Left ventricle myocardium inferior (tissue), 1 donor: ENCODE data around the gene RAB1B. TPM values are rescaled to one million over a fixed set of nuclear protein-coding genes. Genes with fewer than 3 reads are reported as not detected.

Experiments
- DNase-seq: peaks from one replicate; pipeline ENCODE4 v3.0.0-alpha.2; 2020
- H3K27ac ChIP-seq: fragments of 200-600 bp; replicated peaks from 2 replicates; pipeline ENCODE4 v1.8.0; 2021
- H3K27me3 ChIP-seq: fragments of 200-600 bp; 2 replicates; pipeline ENCODE4 v1.8.0; 2021; ENCODE audit warnings: low read depth
- H3K36me3 ChIP-seq: fragments of 200-600 bp; 2 replicates; pipeline ENCODE4 v1.8.0; 2021
- H3K4me1 ChIP-seq: fragments of 200-600 bp; 2 replicates; pipeline ENCODE4 v1.8.0; 2021
- H3K4me3 ChIP-seq: fragments of 200-600 bp; 2 replicates; pipeline ENCODE4 v1.8.0; 2021; ENCODE audit warnings: mild to moderate bottlenecking, moderate library complexity
- H3K9me3 ChIP-seq: fragments of 200-600 bp; replicated peaks from 2 replicates; pipeline ENCODE4 v1.8.0; 2021
- CTCF ChIP-seq: fragments of 200-600 bp; IDR thresholded peaks from 2 replicates; pipeline ENCODE4 v1.8.0; 2021; ENCODE audit warnings: antibody characterized with exemption, mild to moderate bottlenecking, borderline replicate concordance
- intact Hi-C: fragments of 100-400 bp; cut with micrococcal nuclease; formaldehyde crosslinking; loops from one replicate; pipeline ENCODE4 v1.11.0; 2022
- total RNA-seq: library from RNA; stranded (reverse); fragmentation: NEBNext Ultra II Directional; extraction: Animal tissue kit (Norgen Biotek cat#: 25700); gene quantifications from one replicate; pipeline ENCODE4 v1.2.1, GENCODE V29; 2021
- donor health status: DM: no; HTN: yes; CAD: no; lungs with severe emphysema.

The RAB1B gene
- total RNA-seq, 1 donor from 2014 or later, result 116 TPM

GRCh38 chr11:66326261-66327111 is 58.0 kb downstream of the RAB1B start:
- Histone ChIP-seq H3K4me1 (peaks cover 51% of the 10 kb centered on the region), H3K4me3 (peak overlapping the region; percentile 3), H3K27me3 (no peaks in the 10 kb centered on the region), H3K36me3 (no peaks in the 10 kb centered on the region), H3K27ac (peak overlapping the region; percentile 87), H3K9me3 (no peaks in the 10 kb centered on the region)
- peak; percentile 80 for DNase-seq
- intact Hi-C loops, result no loop called here
- no peak for TF ChIP-seq CTCF

Other genes starting within 250 kb of the RAB1B start
- gene CATSPER1, start 242.2 kb upstream of the RAB1B start, total RNA-seq, result not detected
- gene GAL3ST3, start 219.5 kb upstream of the RAB1B start, total RNA-seq, result 1.3 TPM
- 75.5 TPM for gene SF3B2, start 216.3 kb upstream of the RAB1B start, total RNA-seq
- 54.9 TPM for gene PACS1, start 198.4 kb upstream of the RAB1B start, total RNA-seq
- 34.1 TPM for gene KLC2, start 10.9 kb upstream of the RAB1B start, total RNA-seq
- not detected for gene CNIH2, start 9.5 kb downstream of the RAB1B start, total RNA-seq
- gene YIF1A, start 20.5 kb downstream of the RAB1B start, total RNA-seq, result 45.6 TPM
- not detected for gene TMEM151A, start 23.3 kb downstream of the RAB1B start, total RNA-seq
- gene CD248, start 48.4 kb downstream of the RAB1B start, total RNA-seq, result 12.3 TPM
- 1.0 TPM for gene RIN1, start 67.8 kb downstream of the RAB1B start, total RNA-seq
- 14.7 TPM for gene BRMS1, start 76.5 kb downstream of the RAB1B start, total RNA-seq
- gene B4GAT1, start 79.0 kb downstream of the RAB1B start, total RNA-seq, result 52.9 TPM
- 14.6 TPM for gene SLC29A2, start 103.1 kb downstream of the RAB1B start, total RNA-seq
- not detected for gene NPAS4, start 152.4 kb downstream of the RAB1B start, total RNA-seq
- gene MRPL11, start 170.2 kb downstream of the RAB1B start, total RNA-seq, result 53.8 TPM
- 7.3 TPM for gene PELI3, start 198.3 kb downstream of the RAB1B start, total RNA-seq
- 13.6 TPM for gene DPP3, start 211.8 kb downstream of the RAB1B start, total RNA-seq
- gene BBS1, start 242.0 kb downstream of the RAB1B start, total RNA-seq, result 16.9 TPM